RWPE2 (cell line): ENCODE measurements around the gene RASSF7.

ENCODE experiments used
- ATAC-seq: fragments of 200-7000 bp; cut with Tn5 transposase; 3 replicates; pipeline ENCODE4 v1.9.1; 2021; ENCODE audit warnings: low read depth
- DNase-seq: peaks from one replicate; pipeline ENCODE4 v3.0.0-alpha.2; 2020; ENCODE audit warnings: low spot score
- H3K27ac ChIP-seq: fragments of 450-650 bp; 2 replicates; pipeline ENCODE4 v1.5.1; 2017; ENCODE audit warnings: mild to moderate bottlenecking; ENCODE audit not compliant: poor library complexity, severe bottlenecking
- H3K27me3 ChIP-seq: fragments of 250-450 bp; sonication (Bioruptor Pico); 2 replicates; pipeline ENCODE4 v1.5.1; 2021; ENCODE audit warnings: mild to moderate bottlenecking, moderate library complexity; ENCODE audit not compliant: insufficient read depth, poor library complexity, severe bottlenecking
- H3K36me3 ChIP-seq: fragments of 250-450 bp; sonication (Bioruptor Pico); 2 replicates; pipeline ENCODE4 v1.5.1; 2020; ENCODE audit warnings: low read depth, mild to moderate bottlenecking, moderate library complexity
- H3K4me1 ChIP-seq: fragments of 250-450 bp; sonication (Bioruptor Pico); 2 replicates; pipeline ENCODE4 v1.5.1; 2021; ENCODE audit warnings: mild to moderate bottlenecking, moderate library complexity; ENCODE audit not compliant: insufficient read depth, poor library complexity, severe bottlenecking
- H3K4me3 ChIP-seq: fragments of 250-450 bp; sonication (Bioruptor Pico); 2 replicates; pipeline ENCODE4 v1.5.1; 2021; ENCODE audit warnings: mild to moderate bottlenecking, moderate library complexity; ENCODE audit not compliant: severe bottlenecking
- H3K9me3 ChIP-seq: fragments of 250-450 bp; sonication (Bioruptor Pico); 2 replicates; pipeline ENCODE4 v1.5.1; 2021; ENCODE audit warnings: mild to moderate bottlenecking, moderate library complexity; ENCODE audit not compliant: severe bottlenecking
- TF ChIP-seq, protein P1 (sequence below): fragments of 450-650 bp; IDR thresholded peaks from one replicate; pipeline ENCODE4 v1.5.1; 2017; ENCODE audit warnings: mild to moderate bottlenecking, moderate library complexity; ENCODE audit not compliant: poor library complexity, severe bottlenecking

RASSF7 gene

DNA sequence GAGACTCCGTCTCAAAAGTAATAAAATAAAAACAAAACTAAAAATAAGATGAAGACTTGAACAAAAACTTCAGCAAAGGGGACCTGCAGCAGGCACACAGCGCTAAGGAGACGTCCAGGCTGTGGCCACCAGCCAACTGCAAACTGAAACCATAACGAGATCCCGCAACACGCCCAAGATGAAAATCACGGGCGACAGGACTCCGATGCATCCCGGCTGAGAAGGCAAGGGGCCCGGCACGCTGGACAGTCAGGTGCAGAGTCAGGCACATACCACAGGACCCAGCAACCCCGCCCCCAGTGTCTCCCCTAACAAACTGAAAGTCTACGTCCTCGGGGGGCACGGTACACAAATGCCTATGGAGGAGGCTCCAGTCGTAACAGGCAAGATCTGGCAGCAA is 34.6 kb upstream of the RASSF7 start:
- H3K4me1 ChIP-seq = no peaks in the 10 kb centered on the region
- H3K27ac ChIP-seq = no peak overlapping the region
- H3K27me3 ChIP-seq = no peaks in the 10 kb centered on the region
- H3K36me3 ChIP-seq = no peaks in the 10 kb centered on the region
- no peaks in the 10 kb centered on the region for H3K9me3 ChIP-seq
- no peak overlapping the region for H3K4me3 ChIP-seq
- ATAC-seq = no peak
- no peak for DNase-seq
- TF ChIP-seq, protein P1, sequence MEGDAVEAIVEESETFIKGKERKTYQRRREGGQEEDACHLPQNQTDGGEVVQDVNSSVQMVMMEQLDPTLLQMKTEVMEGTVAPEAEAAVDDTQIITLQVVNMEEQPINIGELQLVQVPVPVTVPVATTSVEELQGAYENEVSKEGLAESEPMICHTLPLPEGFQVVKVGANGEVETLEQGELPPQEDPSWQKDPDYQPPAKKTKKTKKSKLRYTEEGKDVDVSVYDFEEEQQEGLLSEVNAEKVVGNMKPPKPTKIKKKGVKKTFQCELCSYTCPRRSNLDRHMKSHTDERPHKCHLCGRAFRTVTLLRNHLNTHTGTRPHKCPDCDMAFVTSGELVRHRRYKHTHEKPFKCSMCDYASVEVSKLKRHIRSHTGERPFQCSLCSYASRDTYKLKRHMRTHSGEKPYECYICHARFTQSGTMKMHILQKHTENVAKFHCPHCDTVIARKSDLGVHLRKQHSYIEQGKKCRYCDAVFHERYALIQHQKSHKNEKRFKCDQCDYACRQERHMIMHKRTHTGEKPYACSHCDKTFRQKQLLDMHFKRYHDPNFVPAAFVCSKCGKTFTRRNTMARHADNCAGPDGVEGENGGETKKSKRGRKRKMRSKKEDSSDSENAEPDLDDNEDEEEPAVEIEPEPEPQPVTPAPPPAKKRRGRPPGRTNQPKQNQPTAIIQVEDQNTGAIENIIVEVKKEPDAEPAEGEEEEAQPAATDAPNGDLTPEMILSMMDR = no peak

DNA sequence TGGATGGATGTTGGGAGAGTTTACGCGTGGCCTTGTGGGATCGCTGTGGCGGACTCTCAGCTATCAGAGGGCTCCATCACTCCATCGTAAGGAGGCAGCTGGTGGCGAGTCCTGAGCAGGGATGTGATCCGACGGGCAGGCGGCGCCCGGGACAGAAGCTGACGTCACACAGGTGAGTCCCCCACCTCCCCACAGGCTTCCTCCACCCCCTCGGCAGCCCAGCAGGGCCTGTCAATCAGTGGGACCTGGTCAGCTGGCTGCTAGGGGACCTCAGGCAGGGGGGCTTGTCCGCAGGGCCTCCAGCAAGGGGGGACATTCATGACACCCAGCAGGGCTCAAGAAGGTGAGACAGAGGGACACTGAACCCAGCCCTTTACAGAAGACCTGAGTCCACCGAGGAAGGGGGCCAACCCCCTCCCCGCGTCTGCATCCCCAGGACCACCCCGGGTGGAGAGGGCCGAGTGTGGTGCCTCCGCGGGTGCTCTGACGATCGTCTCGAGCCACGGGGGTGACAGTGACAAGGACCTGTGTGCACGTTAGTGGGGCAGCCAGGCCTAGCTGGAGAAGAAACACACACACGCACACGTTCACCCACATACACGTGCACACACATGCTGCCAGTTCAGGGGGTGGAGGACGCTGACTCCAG is 32.5 kb upstream of the RASSF7 start:
- no peak for DNase-seq
- TF ChIP-seq, protein P1 = no peak
- H3K9me3 ChIP-seq = no peaks in the 10 kb centered on the region
- H3K27me3 ChIP-seq = no peaks in the 10 kb centered on the region
- H3K36me3 ChIP-seq = peaks cover 17% of the 10 kb centered on the region
- no peak overlapping the region for H3K4me3 ChIP-seq
- ATAC-seq = no peak
- H3K27ac ChIP-seq = no peak overlapping the region
- H3K4me1 ChIP-seq = no peaks in the 10 kb centered on the region

DNA sequence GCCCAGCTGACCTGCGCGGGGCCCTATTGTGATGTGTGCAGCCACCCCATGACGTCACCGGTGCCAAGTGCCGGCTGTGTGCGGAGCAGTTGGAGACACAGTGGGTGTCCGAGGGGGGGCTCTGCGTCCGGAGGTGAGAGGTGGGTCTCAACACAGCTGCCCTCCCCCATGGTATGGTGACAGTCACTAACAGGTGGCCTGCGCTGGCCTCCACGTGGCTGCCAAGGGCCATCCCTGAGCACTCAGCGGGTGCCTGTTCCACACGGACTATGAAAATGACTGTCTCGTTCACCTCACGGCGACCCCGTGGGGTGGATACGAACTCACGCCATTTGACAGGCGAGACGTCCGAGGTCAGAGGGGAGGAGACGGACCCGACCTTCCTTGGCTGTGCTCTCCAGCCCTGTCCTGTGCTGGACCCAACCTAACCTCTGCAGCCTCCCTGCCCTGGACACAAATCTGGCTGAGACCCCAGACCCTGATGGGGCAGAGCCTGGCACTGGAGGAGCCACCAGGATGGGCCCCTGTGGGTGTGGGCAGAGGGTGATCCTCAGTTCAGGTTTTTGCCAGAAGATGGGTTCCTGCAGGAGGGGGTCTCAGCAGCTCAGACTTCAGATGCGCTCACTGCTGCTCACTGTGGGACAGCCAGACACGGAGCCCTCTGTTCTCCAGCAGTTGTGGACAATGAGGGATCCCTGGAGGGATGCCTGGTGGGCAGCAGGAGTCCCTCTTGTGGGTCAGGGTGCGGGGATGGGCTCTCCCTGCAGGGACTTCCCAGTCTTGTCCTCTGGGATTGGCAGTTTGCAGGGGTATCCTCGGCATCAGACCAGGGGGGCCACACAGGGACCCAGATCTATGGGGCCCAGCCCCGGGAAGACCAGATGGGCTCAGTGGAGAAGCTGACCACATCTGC is 31.7 kb upstream of the RASSF7 start:
- Histone ChIP-seq H3K36me3 (peaks cover 25% of the 10 kb centered on the region), H3K9me3 (no peaks in the 10 kb centered on the region), H3K27ac (no peak overlapping the region), H3K4me1 (no peaks in the 10 kb centered on the region), H3K27me3 (no peaks in the 10 kb centered on the region), H3K4me3 (no peak overlapping the region)
- ATAC-seq (no peak), DNase-seq (peak; percentile 60)
- TF ChIP-seq, protein P1 = no peak

DNA sequence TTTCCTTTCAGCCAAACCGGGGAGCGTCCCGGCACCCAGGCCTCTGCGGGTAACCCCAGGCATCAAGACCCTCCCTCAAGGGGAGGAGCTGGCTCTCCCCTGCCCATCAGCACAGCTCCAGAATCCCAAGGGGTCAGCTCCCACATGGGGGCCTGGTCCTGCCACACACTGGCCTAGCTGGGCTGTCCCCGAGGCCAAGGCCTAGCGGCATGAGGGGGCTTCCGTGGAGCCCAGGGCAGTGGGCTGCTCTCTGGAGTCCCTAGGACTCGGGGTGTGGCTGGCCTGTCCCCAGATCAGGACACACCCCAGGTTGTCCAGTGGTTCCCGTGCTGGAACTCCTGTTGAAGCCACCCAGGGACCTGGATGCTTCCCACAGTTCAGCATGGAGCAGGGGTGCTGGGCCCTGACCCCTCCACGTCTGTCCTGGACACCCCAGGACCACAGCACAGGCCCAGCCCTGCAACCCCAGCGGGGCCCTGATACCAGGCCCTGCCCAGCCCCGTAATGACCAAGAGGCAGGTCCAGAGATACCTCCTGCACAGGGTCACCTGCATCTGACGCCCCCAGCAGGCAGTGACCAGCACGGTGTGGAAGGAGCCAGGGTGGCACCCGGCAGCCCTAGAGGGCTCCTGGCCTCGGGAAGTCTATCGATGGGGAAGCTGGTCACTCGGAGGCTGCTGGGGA is 30.9 kb upstream of the RASSF7 start:
- no peak for ATAC-seq
- H3K4me1 ChIP-seq = no peaks in the 10 kb centered on the region
- no peak for DNase-seq
- H3K9me3 ChIP-seq = no peaks in the 10 kb centered on the region
- peaks cover 28% of the 10 kb centered on the region for H3K36me3 ChIP-seq
- no peak overlapping the region for H3K4me3 ChIP-seq
- no peaks in the 10 kb centered on the region for H3K27me3 ChIP-seq
- H3K27ac ChIP-seq = no peak overlapping the region
- TF ChIP-seq, protein P1 = no peak
